OCI-LY1 (cell line): ENCODE measurements around the gene BCAR1.

Experiments
- CTCF ChIP-seq: fragments of 200-600 bp; sonication (generic), shearing (Covaris generic); IDR thresholded peaks from 2 replicates; pipeline ENCODE4 v1.5.1; 2017; ENCODE audit warnings: mild to moderate bottlenecking, antibody characterized with exemption, low read length, moderate library complexity, mixed read lengths
- EZH2 ChIP-seq: fragments of 200-600 bp; sonication (generic), shearing (Covaris generic); IDR thresholded peaks from 2 replicates; pipeline ENCODE4 v1.8.0; 2017; ENCODE audit warnings: borderline replicate concordance, mixed run types, mild to moderate bottlenecking, antibody characterized with exemption, low read length, moderate library complexity, mixed read lengths

- TF ChIP-seq EZH2 = no peak
- no peak for TF ChIP-seq CTCF
Observed at GRCh38 chr16:75289189-75289588, 37.8 kb upstream of the BCAR1 start.
